GM12864 (cell line): ENCODE measurements around the gene C2orf80.

ENCODE experiments used
- DNase-seq: peaks from one replicate; pipeline ENCODE4 v3.0.0-alpha.2; 2011; ENCODE audit warnings: low read depth
- H3K4me3 ChIP-seq: 2 replicates; pipeline ENCODE4 v1.5.1; 2011; ENCODE audit warnings: mild to moderate bottlenecking, low read depth, low read length, control low read depth
- TF ChIP-seq, protein P1 (sequence below): IDR thresholded peaks from 2 replicates; pipeline ENCODE4 v1.5.1; 2011; ENCODE audit warnings: low read depth, mild to moderate bottlenecking, moderate library complexity, low read length, control low read depth, inconsistent platforms; ENCODE audit errors: missing control alignments

C2orf80 gene

DNA sequence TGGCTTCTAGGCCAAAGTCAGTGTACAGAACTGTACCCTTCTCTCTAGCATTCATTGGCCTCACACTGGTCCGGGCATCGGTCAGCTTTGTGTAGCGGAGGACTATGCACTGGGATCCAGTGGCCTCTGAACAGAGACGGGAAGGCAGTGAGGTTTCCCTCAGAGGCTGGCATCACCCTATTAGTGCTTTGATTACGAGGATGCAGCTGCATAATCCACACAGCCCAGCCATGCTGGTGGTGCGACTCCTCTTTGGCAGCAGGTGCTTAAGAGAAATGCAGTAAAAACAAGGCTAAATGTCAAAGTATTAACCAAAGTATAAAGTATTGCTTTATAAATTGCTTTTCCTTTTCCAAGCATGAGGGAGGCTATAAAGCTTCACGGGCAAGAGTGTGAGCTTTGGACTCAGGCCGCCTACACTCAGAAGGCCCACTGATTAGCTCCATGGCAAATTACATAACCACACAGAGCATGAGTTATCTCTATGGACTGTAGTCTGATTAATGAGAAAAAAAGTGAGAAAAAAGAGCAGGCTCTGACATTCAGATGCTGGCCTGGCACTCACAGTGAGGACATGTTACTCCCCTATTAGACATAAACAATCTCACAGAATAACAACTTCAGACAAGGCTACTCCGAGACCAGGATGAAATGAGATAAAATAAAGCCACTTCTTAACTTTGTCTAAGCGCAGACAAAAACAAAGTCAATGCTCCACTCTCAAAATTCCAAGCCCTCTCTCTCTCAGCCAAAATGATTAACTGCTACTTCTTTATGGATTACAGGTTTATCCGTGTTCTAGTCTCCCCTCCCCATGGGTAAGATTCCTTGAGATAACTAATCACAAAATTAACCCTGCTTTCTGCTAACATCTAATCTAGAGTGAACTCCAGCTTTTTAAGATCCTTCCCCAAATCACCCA lies 53.8 kb downstream of the C2orf80 start:
- TF ChIP-seq, protein P1, sequence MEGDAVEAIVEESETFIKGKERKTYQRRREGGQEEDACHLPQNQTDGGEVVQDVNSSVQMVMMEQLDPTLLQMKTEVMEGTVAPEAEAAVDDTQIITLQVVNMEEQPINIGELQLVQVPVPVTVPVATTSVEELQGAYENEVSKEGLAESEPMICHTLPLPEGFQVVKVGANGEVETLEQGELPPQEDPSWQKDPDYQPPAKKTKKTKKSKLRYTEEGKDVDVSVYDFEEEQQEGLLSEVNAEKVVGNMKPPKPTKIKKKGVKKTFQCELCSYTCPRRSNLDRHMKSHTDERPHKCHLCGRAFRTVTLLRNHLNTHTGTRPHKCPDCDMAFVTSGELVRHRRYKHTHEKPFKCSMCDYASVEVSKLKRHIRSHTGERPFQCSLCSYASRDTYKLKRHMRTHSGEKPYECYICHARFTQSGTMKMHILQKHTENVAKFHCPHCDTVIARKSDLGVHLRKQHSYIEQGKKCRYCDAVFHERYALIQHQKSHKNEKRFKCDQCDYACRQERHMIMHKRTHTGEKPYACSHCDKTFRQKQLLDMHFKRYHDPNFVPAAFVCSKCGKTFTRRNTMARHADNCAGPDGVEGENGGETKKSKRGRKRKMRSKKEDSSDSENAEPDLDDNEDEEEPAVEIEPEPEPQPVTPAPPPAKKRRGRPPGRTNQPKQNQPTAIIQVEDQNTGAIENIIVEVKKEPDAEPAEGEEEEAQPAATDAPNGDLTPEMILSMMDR = no peak
- H3K4me3 ChIP-seq = no peak overlapping the region
- DNase-seq = no peak

GRCh38 chr2:208134928-208135586 lies 54.8 kb downstream of the C2orf80 start:
- TF ChIP-seq, protein P1 = no peak
- DNase-seq = no peak
- H3K4me3 ChIP-seq = no peak overlapping the region

DNA sequence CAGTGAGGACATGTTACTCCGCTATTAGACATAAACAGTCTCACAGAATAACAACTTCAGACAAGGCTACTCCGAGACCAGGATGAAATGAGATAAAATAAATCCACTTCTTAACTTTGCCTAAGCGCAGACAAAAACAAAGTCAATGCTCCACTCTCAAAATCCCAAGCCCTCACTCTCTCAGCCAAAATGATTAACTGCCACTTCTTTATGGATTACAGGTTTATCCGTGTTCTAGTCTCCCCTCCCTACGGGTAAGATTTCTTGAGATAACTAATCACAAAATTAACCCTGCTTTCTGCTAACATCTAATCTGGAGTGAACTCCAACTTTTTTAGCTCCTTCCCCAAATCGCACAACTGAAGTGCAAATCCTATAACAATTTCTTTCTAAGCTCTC lies 59.1 kb downstream of the C2orf80 start:
- TF ChIP-seq, protein P1 = no peak
- no peak overlapping the region for H3K4me3 ChIP-seq
- DNase-seq = no peak

DNA sequence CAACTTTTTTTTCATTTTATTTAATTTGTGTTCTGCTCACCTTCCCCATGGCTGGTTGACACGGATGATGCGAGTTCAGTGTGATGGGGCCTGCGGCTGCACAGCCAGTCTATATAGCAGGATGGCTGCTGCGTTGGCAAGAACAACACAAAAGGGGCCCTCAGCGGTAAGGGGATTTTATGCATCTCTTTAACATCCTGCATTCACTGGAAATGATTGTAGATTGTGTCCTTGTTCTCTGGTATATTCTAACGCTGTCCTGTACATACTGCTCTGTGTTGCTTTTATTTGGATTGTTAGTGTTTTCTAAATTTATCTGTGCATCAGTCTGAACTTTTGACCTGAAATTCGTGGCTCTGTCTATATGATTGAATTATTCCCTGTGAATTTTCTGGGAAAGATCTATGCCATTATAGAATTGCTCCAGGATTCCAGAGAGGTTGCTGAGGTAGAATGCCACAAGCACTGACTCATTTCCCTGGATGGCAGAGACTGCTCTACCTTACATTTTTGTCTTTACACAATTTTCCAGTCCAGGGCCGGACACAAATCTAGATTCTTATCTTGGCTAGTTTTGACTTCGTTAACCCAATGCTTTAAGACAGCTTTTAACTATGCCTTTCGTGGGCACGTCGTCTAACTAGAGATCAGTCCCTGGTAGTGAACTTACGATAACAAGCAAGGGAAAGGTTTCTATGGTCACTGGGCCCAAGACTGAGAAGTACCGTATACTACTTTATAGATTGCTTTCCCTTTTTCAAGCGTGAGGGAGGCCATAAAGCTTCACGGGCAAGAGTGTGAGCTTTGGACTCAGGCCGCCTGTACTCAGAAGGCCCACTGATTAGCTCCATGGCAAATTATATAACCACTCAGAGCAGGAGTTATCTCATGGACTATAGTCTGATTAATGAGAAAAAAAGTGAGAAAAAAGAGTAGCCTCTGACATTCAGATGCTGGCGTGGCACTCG lies 59.8 kb downstream of the C2orf80 start, which contains the start of gene CRYGC:
Gene CRYGC (minus strand): TSS at position 85 of the 968 bp plus-strand sequence. CDS start 36 bp downstream, at position 49.
- TF ChIP-seq, protein P1 = no peak
- no peak within 1 kb of the TSS for H3K4me3 ChIP-seq
- DNase-seq = no peak

DNA sequence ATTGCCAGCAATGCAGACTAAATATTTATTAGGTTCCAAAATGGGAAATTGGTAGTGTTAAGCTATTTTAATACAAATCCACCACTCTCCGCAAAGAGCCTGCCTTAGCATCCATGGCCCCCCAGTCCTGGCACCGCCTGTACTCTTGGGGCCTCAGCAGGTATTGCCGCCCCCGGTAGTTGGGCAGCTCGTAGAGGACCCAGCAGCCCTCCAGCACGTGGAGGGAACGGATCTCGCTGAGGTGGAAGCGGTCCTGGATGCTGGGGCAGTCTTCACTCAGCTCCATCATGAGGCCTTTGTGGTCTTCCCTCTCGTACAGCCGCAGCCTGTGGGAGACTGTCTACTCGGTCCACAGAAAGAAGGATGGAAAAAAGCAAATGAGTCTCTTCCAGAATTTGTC lies 61.7 kb downstream of the C2orf80 start:
- TF ChIP-seq, protein P1 = no peak
- H3K4me3 ChIP-seq = no peak overlapping the region
- no peak for DNase-seq

DNA sequence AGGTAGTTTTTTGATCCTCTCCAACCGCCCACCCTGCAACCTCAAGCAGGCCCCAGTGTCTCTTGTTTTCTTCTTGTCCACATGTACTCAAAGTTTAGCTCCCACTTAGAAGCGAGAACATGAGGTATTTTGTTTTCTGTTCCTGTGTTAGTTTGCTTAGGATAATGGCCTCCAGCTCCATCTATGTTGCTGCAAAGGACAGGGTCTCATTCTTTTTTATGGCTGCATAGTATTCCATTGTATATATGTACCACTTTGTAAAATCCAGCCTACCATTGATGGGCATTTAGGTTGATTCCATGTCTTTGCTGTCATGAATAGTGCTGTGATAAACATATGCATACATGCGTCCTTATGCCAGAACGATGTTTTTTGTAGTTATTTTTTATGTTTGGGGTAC lies 62.7 kb downstream of the C2orf80 start:
- no peak for DNase-seq
- no peak overlapping the region for H3K4me3 ChIP-seq
- TF ChIP-seq, protein P1 = no peak
